ENCODE measurements around the gene TMEM131L. TPM values are rescaled to one million over a fixed set of nuclear protein-coding genes. Genes with fewer than 3 reads are reported as not detected.

Gene TMEM131L
- polyA plus RNA-seq, 3 donors, result 11.2 to 58.3 (median 26.0) TPM

DNA sequence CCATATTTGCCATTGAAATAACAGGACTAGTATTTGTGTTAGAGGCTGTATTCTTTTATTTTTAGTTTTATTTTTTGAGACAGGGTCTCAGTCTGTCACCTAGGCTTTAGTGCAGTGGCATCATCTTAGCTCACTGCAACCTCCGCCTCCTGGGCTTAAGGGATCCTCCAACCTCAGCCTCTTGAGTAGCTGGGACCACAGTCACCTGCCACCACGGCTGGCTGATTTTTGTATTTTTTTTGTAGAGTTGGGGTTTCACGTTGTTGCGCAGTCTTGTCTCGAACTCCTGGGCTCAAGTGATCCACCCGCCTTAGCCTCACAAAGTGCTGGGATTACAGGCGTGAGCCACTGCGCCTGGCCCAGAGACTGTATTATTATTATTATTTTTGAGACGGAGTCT lies 15.3 kb downstream of the TMEM131L start:
- peaks cover 22 to 53% of the 10 kb centered on the region in 2 donors for H3K36me3 ChIP-seq (replicated peaks in 1 of 2; ENCODE audit: control insufficient read depth in 1 of 2, insufficient read depth in 2 of 2, low read length in 2 of 2)
- peaks cover 96% of the 10 kb centered on the region for H3K79me2 ChIP-seq (ENCODE audit: insufficient read depth, low read length)
- H3K4me1 Mint-ChIP-seq, result peaks cover 60% of the 10 kb centered on the region
- WGBS (ENCODE audit: insufficient coverage), result no CpG with 5 or more reads among the region's 9 CpGs
- TF ChIP-seq, protein P1, sequence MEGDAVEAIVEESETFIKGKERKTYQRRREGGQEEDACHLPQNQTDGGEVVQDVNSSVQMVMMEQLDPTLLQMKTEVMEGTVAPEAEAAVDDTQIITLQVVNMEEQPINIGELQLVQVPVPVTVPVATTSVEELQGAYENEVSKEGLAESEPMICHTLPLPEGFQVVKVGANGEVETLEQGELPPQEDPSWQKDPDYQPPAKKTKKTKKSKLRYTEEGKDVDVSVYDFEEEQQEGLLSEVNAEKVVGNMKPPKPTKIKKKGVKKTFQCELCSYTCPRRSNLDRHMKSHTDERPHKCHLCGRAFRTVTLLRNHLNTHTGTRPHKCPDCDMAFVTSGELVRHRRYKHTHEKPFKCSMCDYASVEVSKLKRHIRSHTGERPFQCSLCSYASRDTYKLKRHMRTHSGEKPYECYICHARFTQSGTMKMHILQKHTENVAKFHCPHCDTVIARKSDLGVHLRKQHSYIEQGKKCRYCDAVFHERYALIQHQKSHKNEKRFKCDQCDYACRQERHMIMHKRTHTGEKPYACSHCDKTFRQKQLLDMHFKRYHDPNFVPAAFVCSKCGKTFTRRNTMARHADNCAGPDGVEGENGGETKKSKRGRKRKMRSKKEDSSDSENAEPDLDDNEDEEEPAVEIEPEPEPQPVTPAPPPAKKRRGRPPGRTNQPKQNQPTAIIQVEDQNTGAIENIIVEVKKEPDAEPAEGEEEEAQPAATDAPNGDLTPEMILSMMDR (IDR thresholded peaks at IDR 0.05), result no peak
- no peak overlapping the region for H2AFZ ChIP-seq (ENCODE audit: insufficient read depth, low read depth, low read length, poor library complexity, severe bottlenecking)
- no peak for DNase-seq
- peaks cover 24 to 35% of the 10 kb centered on the region in 2 donors for H3K4me1 ChIP-seq (ENCODE audit: control insufficient read depth in 1 of 2, insufficient read depth in 2 of 2, low read length in 2 of 2)
- H3K4me3 ChIP-seq (replicated peaks in 1 of 3; ENCODE audit: low read depth in 2 of 3, low read length in 3 of 3), result no peak overlapping the region
- no peaks in the 10 kb centered on the region for H3K27me3 ChIP-seq (ENCODE audit: control insufficient read depth in 2 of 2, insufficient read depth in 2 of 2, low read length in 2 of 2)
- H3K9me3 Mint-ChIP-seq, result no peaks in the 10 kb centered on the region
- no peak overlapping the region for H3K4me2 ChIP-seq (replicated peaks; ENCODE audit: extremely low read depth, low read length, poor library complexity, severe bottlenecking)
- H3K9me3 ChIP-seq (replicated peaks in 1 of 2; ENCODE audit: control insufficient read depth in 1 of 2, insufficient read depth in 1 of 2, low read length in 2 of 2), result no peaks in the 10 kb centered on the region
- H3K9ac ChIP-seq (ENCODE audit: insufficient read depth, low read length, poor library complexity, severe bottlenecking), result no peak overlapping the region
- no peak overlapping the region for H3K4me3 Mint-ChIP-seq
- H3K36me3 Mint-ChIP-seq, result peaks cover 44 to 54% of the 10 kb centered on the region in 2 donors
- intact Hi-C loops (cut with micrococcal nuclease), result no loop called here
- H4K20me1 ChIP-seq (ENCODE audit: insufficient read depth, low read length), result peaks cover 95% of the 10 kb centered on the region
- H3K27me3 Mint-ChIP-seq (ENCODE audit: low read depth in 3 of 3), result no peaks in the 10 kb centered on the region
- H3K27ac Mint-ChIP-seq, result peak overlapping the region in 1 of 7 donors; percentile 39
- no peak overlapping the region for H3K27ac ChIP-seq (ENCODE audit: low read depth in 1 of 2, low read length in 2 of 2)

DNA sequence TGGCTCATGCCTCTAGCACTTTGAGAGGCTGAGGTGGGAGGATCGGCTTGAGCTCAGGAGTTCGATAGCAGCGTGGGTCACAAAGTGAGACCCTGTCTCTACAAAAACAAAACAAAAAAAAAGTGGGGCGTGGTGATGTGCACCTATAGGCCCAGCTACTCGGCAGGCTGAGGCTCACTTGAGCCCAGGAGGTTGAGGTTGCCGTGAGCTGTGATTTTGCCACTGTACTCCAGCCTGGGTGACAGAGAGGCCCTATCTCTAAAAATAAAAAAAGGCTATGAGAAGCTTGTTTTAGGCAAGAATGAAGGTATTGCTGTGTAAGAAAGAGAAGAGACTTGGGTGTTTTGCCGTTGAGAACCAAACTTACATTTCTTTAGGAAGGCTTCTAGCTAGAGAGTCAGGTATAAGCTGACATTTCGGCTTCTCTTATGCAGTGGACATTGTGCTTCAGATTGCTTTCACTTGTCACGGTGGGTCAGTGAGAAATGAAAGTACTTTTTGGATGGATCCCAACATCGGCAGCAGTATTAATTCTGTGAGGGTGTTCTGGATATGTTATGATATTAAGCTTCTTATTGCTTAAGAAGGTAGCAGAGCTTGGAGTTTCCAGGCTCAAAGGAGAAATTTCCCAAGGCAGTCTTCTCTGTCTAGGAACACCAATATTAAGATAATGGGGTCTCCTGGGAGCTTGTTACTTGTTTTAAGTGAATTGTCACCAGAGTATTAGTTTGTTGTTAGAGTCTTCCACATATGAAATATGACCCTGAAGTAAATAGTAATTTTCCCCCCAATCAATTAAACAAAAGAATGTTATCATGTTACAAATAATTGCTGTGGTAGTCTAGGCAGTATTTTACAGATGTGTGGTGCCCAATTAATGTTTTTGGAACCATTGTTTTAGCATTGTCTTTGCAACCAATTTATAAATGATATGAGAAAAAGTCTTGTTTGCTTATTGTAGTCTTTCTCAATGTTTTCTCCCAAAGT lies 17.6 kb downstream of the TMEM131L start:
- no peaks in the 10 kb centered on the region for H3K27me3 Mint-ChIP-seq (ENCODE audit: low read depth in 3 of 3)
- no peak overlapping the region for H3K4me3 ChIP-seq (replicated peaks in 1 of 3; ENCODE audit: low read depth in 2 of 3, low read length in 3 of 3)
- TF ChIP-seq, protein P1 (IDR thresholded peaks at IDR 0.05), result no peak
- intact Hi-C loops (cut with micrococcal nuclease), result no loop called here
- peak overlapping the region; percentile 13 for H3K9ac ChIP-seq (ENCODE audit: insufficient read depth, low read length, poor library complexity, severe bottlenecking)
- H3K9me3 ChIP-seq (replicated peaks in 1 of 2; ENCODE audit: control insufficient read depth in 1 of 2, insufficient read depth in 1 of 2, low read length in 2 of 2), result no peaks in the 10 kb centered on the region
- 71% methylated on average over 6 of the region's 10 CpGs for WGBS (ENCODE audit: insufficient coverage)
- H3K4me1 Mint-ChIP-seq, result peaks cover 70% of the 10 kb centered on the region
- H3K27ac ChIP-seq (ENCODE audit: low read depth in 1 of 2, low read length in 2 of 2), result peak overlapping the region in 1 of 2 donors; percentile 70
- peak overlapping the region in 6 of 7 donors; percentile 40 to 86 (median 65) for H3K27ac Mint-ChIP-seq
- H3K27me3 ChIP-seq (ENCODE audit: control insufficient read depth in 2 of 2, insufficient read depth in 2 of 2, low read length in 2 of 2), result no peaks in the 10 kb centered on the region
- no peak overlapping the region for H3K4me3 Mint-ChIP-seq
- no peaks in the 10 kb centered on the region for H3K9me3 Mint-ChIP-seq
- DNase-seq, result no peak
- H4K20me1 ChIP-seq (ENCODE audit: insufficient read depth, low read length), result peaks cover 95% of the 10 kb centered on the region
- H3K4me2 ChIP-seq (replicated peaks; ENCODE audit: extremely low read depth, low read length, poor library complexity, severe bottlenecking), result peak overlapping the region; percentile 2
- peaks cover 20 to 40% of the 10 kb centered on the region in 2 donors for H3K36me3 ChIP-seq (replicated peaks in 1 of 2; ENCODE audit: control insufficient read depth in 1 of 2, insufficient read depth in 2 of 2, low read length in 2 of 2)
- H3K79me2 ChIP-seq (ENCODE audit: insufficient read depth, low read length), result peaks cover 94% of the 10 kb centered on the region
- peaks cover 43 to 54% of the 10 kb centered on the region in 2 donors for H3K4me1 ChIP-seq (ENCODE audit: control insufficient read depth in 1 of 2, insufficient read depth in 2 of 2, low read length in 2 of 2)
- H3K36me3 Mint-ChIP-seq, result peaks cover 32 to 39% of the 10 kb centered on the region in 2 donors
- no peak overlapping the region for H2AFZ ChIP-seq (ENCODE audit: insufficient read depth, low read depth, low read length, poor library complexity, severe bottlenecking)

Measured in CD14-positive monocyte (primary cell).